ENCODE results near the gene CREB3L2.

GRCh38 chr7:138044897-138045296, 43.0 kb upstream of the CREB3L2 start:
- no peak for TF ChIP-seq POLR2A (IDR thresholded peaks at IDR 0.05; ENCODE audit: borderline replicate concordance, extremely low read depth, insufficient read depth, insufficient read length)
- no peak for TF ChIP-seq MAX (IDR thresholded peaks at IDR 0.05)
- no peak for TF ChIP-seq TCF7L2 (IDR thresholded peaks at IDR 0.05; ENCODE audit: borderline replicate concordance, extremely low read depth, insufficient read depth, insufficient read length)
- no peak for TF ChIP-seq CTCF (IDR thresholded peaks at IDR 0.05 in 2 of 3, conservative IDR thresholded peaks at IDR 0.05 in 1 of 3; ENCODE audit: borderline replicate concordance in 1 of 3, insufficient read depth in 1 of 3, low read depth in 2 of 3, low read length in 2 of 3)
- TF ChIP-seq POLR2AphosphoS5 (IDR thresholded peaks at IDR 0.05; ENCODE audit: low read depth, low read length) = no peak
- no peak for TF ChIP-seq REST (IDR thresholded peaks at IDR 0.05; ENCODE audit: low read depth)
- no peak for TF ChIP-seq RAD21 (IDR thresholded peaks at IDR 0.05; ENCODE audit: low read depth)

All from HCT116 (cell line).